Right lung (tissue), 5 donors: ENCODE data around the gene CDC42EP5. TPM values are rescaled to one million over a fixed set of nuclear protein-coding genes. Genes with fewer than 3 reads are reported as not detected.

Source experiments
- DNase-seq, 2 donors: peaks; one replicate each; pipeline ENCODE4 v3.0.0-alpha.2; 2013
- polyA plus RNA-seq, 5 donors: library from polyadenylated mRNA; unstranded; fragments of 120-200 nt; gene quantifications; one replicate each; pipeline versions ENCODE4 v1.2.1 to v1.2.3, GENCODE V29; 2013; ENCODE audit warnings: inconsistent platforms in 1 of 5, low replicate concordance in 1 of 5; ENCODE audit not compliant: insufficient read length in 5 of 5, insufficient read depth in 1 of 5

The CDC42EP5 gene
- polyA plus RNA-seq, 5 donors = 25.8 to 76.8 (median 34.3) TPM

DNA sequence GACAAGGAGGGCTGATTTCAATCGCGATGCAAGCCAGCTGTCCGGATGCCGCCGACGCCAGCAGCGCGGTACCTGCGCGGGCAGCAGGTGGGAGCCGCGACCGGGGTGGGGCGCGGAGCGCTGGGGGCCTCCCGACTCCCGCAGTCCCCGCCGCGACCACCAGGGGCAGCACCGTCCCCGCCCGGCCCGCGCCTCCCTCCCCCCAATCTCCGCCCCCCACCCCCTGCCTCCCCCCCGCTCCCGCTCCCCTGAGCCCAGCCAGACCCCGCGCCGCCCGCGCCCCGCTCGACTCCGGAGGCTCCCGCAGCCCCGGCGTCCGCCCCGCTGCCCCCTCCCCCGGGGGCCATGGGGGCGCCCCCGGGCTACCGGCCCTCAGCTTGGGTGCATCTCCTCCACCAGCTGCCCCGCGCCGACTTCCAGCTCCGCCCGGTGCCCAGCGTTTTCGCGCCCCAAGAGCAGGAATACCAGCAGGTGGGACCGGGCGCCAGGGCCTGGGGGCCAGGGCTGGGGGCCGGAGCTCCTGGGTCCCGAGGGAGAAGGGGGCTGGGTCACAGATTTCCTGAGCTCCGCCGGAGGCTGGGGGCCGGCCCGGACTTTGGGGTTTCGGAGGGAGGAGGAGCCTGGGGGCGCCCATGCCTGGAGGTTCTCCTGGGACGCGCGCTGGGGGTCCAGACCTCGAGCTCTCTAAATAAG is 57.7 kb downstream of the CDC42EP5 start, which contains the start of gene TTYH1:
TSS of gene TTYH1 (plus strand) at position 257 of the 693 bp plus-strand sequence. CDS start at position 346, 89 bp downstream.
- no peak for DNase-seq

Other genes starting within 250 kb of the CDC42EP5 start
- 1 to 10 TPM in 1 of 5 donors, under 1 TPM in 4; 0.56 to 1.5 (median 0.73) TPM for gene LILRA6, start 230.5 kb downstream of the CDC42EP5 start, polyA plus RNA-seq
- gene LILRB5, start 216.0 kb downstream of the CDC42EP5 start, polyA plus RNA-seq = 1 to 10 TPM; 3.9 to 5.0 (median 4.8) TPM
- gene LILRB2, start 192.2 kb downstream of the CDC42EP5 start, polyA plus RNA-seq = 1 to 10 TPM; 1.5 to 3.3 (median 1.7) TPM
- gene LILRA5, start 160.1 kb downstream of the CDC42EP5 start, polyA plus RNA-seq = under 1 TPM; 0.28 to 0.81 (median 0.55) TPM
- under 1 TPM in 2 of 5 donors, not detected in 3; 0.13 to 0.26 TPM for gene LILRA4, start 134.1 kb downstream of the CDC42EP5 start, polyA plus RNA-seq
- gene LAIR1, start 108.4 kb downstream of the CDC42EP5 start, polyA plus RNA-seq = 10 to 100 TPM in 1 of 5 donors, 1 to 10 TPM in 4; 5.7 to 11.6 (median 6.7) TPM
- 10 to 100 TPM in 1 of 5 donors, 1 to 10 TPM in 4; 2.9 to 11.7 (median 4.0) TPM for gene TTYH1, start 57.8 kb downstream of the CDC42EP5 start, polyA plus RNA-seq
- gene LENG8, start 24.1 kb downstream of the CDC42EP5 start, polyA plus RNA-seq = 100 to 1,000 TPM; 109 to 225 (median 164) TPM
- 1 to 10 TPM; 2.9 to 7.7 (median 3.4) TPM for gene LENG9, start 9.5 kb downstream of the CDC42EP5 start, polyA plus RNA-seq
- gene LAIR2, start 29.5 kb upstream of the CDC42EP5 start, polyA plus RNA-seq = 1 to 10 TPM in 1 of 5 donors, under 1 TPM in 1, not detected in 3; 0.38 to 1.6 TPM
- gene LILRA2, start 100.5 kb upstream of the CDC42EP5 start, polyA plus RNA-seq = 1 to 10 TPM in 2 of 5 donors, under 1 TPM in 3; 0.76 to 1.7 (median 0.96) TPM
- under 1 TPM; 0.22 to 0.54 (median 0.41) TPM for gene LILRA1, start 120.3 kb upstream of the CDC42EP5 start, polyA plus RNA-seq
- 1 to 10 TPM; 1.3 to 2.1 (median 1.7) TPM for gene LILRB1, start 157.2 kb upstream of the CDC42EP5 start, polyA plus RNA-seq
- 1 to 10 TPM; 1.1 to 1.7 (median 1.4) TPM for gene LILRB4, start 189.7 kb upstream of the CDC42EP5 start, polyA plus RNA-seq